Motor neuron (in vitro differentiated cells): ENCODE measurements around the gene GPER1. TPM values are rescaled to one million over a fixed set of nuclear protein-coding genes. Genes with fewer than 3 reads are reported as not detected.
"Not testable (repeated sequence)": the region's sequence is repeated elsewhere in the genome, so short reads cannot be mapped to it uniquely, and the experiment has no call there.

Source experiments
- ATAC-seq, 8 experiments: fragments of 200-7000 bp; cut with Tn5 transposase; replicated peaks in 6 of 8; 2 replicates each; pipeline ENCODE4 v1.8.0; 2021; ENCODE audit warnings: mild to moderate bottlenecking in 8 of 8, moderate library complexity in 8 of 8
- H3K27ac ChIP-seq, 2 donors: fragments of 250-450 bp; sonication (Bioruptor Pico); 2 replicates each; pipeline ENCODE4 v1.9.0; 2021; ENCODE audit warnings: antibody characterized with exemption in 2 of 2, mild to moderate bottlenecking in 2 of 2, moderate library complexity in 1 of 2
- H3K4me1 ChIP-seq, 2 donors: fragments of 250-450 bp; sonication (Bioruptor Pico); replicated peaks in 1 of 2; 2 replicates each; pipeline ENCODE4 v1.6.1; 2021; ENCODE audit warnings: antibody characterized with exemption in 2 of 2, mild to moderate bottlenecking in 2 of 2, moderate library complexity in 1 of 2
- H3K4me3 ChIP-seq, 5 donors: fragments of 250-450 bp; sonication (Bioruptor Pico); 2 replicates each; pipeline ENCODE4 v1.9.0; 2021; ENCODE audit warnings: antibody characterized with exemption in 5 of 5, mild to moderate bottlenecking in 5 of 5, moderate library complexity in 4 of 5
- WGBS, 10 experiments: fragments of 450-650 bp; shearing (Covaris generic); methylation state at CpG; one replicate each; pipeline ENCODE4 v1.0.0; 2022; 5-methylcytosine and 5-hydroxymethylcytosine counted together
- in situ Hi-C, 9 experiments: fragments of 400-800 bp; cut with MboI; loops; one replicate each; pipeline ENCODE4 v1.15.0; 2021; ENCODE audit warnings: low sequenced_read_pairs in 9 of 9, low pct_unique_long_range_greater_than_20kb in 2 of 9; ENCODE audit not compliant: unreplicated experiment in 9 of 9
- total RNA-seq, 8 experiments: library from RNA; unstranded; fragments of 300-600 nt; gene quantifications; 2 replicates each; pipeline versions ENCODE4 v1.2.3 to v1.2.4, GENCODE V29; 2022

Gene GPER1
- total RNA-seq, 8 experiments from 2014 or later, result 0.43 to 3.6 (median 1.1) TPM

- ATAC-seq, in situ Hi-C loops, H3K4me1 ChIP-seq, H3K27ac ChIP-seq, H3K4me3 ChIP-seq: not testable (repeated sequence)
- 86 to 100% (median 93%) methylated on average over 1 to 3 of the region's 44 CpGs; no CpG with 5 or more reads in 7 of the 10 experiments for WGBS, 10 experiments
Measured at GRCh38 chr7:1115171-1116045, 27.5 kb downstream of the GPER1 start.

GRCh38 chr7:1116383-1117008 is 28.6 kb downstream of the GPER1 start:
- ATAC-seq, H3K4me1 ChIP-seq, in situ Hi-C loops, H3K27ac ChIP-seq, H3K4me3 ChIP-seq: not testable (repeated sequence)
- 100% methylated on average over 1 of the region's 49 CpGs; no CpG with 5 or more reads in 9 of the 10 experiments for WGBS, 10 experiments

- no peak overlapping the region for H3K27ac ChIP-seq
- H3K4me1 ChIP-seq, result no peaks in the 10 kb centered on the region
- ATAC-seq, result no peak
- H3K4me3 ChIP-seq, result no peak overlapping the region
- WGBS, 10 experiments, result 80 to 100% (median 100%) methylated on average over 1 to 9 of the region's 38 CpGs; no CpG with 5 or more reads in 5 of the 10 experiments
- in situ Hi-C loops, result no loop called here
Measured at GRCh38 chr7:1117321-1117928, 29.5 kb downstream of the GPER1 start.

- H3K4me3 ChIP-seq, result no peak overlapping the region
- in situ Hi-C loops, result no loop called here
- no peak overlapping the region for H3K27ac ChIP-seq
- ATAC-seq, result no peak
- 81 to 100% (median 93%) methylated on average over 1 to 5 of the region's 5 CpGs; no CpG with 5 or more reads in 2 of the 10 experiments for WGBS, 10 experiments
- H3K4me1 ChIP-seq, result peaks cover 2 to 12% of the 10 kb centered on the region in 2 donors
Measured at GRCh38 chr7:1119201-1119600, 31.3 kb downstream of the GPER1 start.

GRCh38 chr7:1120791-1121190 is 32.9 kb downstream of the GPER1 start:
- 73 to 100% (median 88%) methylated on average over 1 to 17 of the region's 22 CpGs; no CpG with 5 or more reads in 3 of the 10 experiments for WGBS, 10 experiments
- in situ Hi-C loops, result no loop called here
- Histone ChIP-seq H3K27ac (no peak overlapping the region), H3K4me1 (peaks cover 2 to 12% of the 10 kb centered on the region in 2 donors), H3K4me3 (no peak overlapping the region)
- ATAC-seq, result no peak

- WGBS, 10 experiments, result 80 to 100% (median 96%) methylated on average over 1 to 3 of the region's 14 CpGs; no CpG with 5 or more reads in 4 of the 10 experiments
- ATAC-seq, result no peak
- no peak overlapping the region for H3K4me3 ChIP-seq
- in situ Hi-C loops, result no loop called here
- no peak overlapping the region for H3K27ac ChIP-seq
- H3K4me1 ChIP-seq, result peaks cover 2 to 12% of the 10 kb centered on the region in 2 donors
Measured at GRCh38 chr7:1121476-1121875, 33.6 kb downstream of the GPER1 start.

- in situ Hi-C loops, result no loop called here
- H3K4me3 ChIP-seq, result no peak overlapping the region
Measured at GRCh38 chr7:1121886-1122831, 34.2 kb downstream of the GPER1 start.

GRCh38 chr7:1122832-1123501 is 35.1 kb downstream of the GPER1 start:
- ATAC-seq, result peak in 2 of 8 experiments; percentile 7 to 8
- Histone ChIP-seq H3K4me3 (no peak overlapping the region), H3K4me1 (peaks cover 2 to 12% of the 10 kb centered on the region in 2 donors), H3K27ac (peak overlapping the region in 1 of 2 donors; percentile 59)
- in situ Hi-C loops, result no loop called here
- WGBS, 10 experiments, result 60 to 97% (median 81%) methylated on average over 1 to 12 of the region's 31 CpGs; no CpG with 5 or more reads in 4 of the 10 experiments

More at GRCh38 chr7:1121886-1122831, 34.2 kb downstream of the GPER1 start:
- 63 to 81% (median 72%) methylated on average over 2 to 13 of the region's 28 CpGs; no CpG with 5 or more reads in 5 of the 10 experiments for WGBS, 10 experiments
- peaks cover 2 to 12% of the 10 kb centered on the region in 2 donors for H3K4me1 ChIP-seq
- ATAC-seq, result peak in 1 of 8 experiments; percentile 25
- H3K27ac ChIP-seq, result no peak overlapping the region

- Histone ChIP-seq H3K4me3 (no peak overlapping the region), H3K4me1 (peaks cover 2 to 12% of the 10 kb centered on the region in 2 donors), H3K27ac (peak overlapping the region in 1 of 2 donors; percentile 59)
- 13 to 45% (median 35%) methylated on average over 5 to 10 of the region's 17 CpGs; no CpG with 5 or more reads in 5 of the 10 experiments for WGBS, 10 experiments
- in situ Hi-C loops, result no loop called here
- peak; percentile 82 to 96 (median 90) for ATAC-seq
Measured at GRCh38 chr7:1123715-1124114, 35.8 kb downstream of the GPER1 start.

- no peak overlapping the region for H3K27ac ChIP-seq
- in situ Hi-C loops, result no loop called here
- H3K4me3 ChIP-seq, result no peak overlapping the region
- 20 to 100% (median 95%) methylated on average over 1 to 2 of the region's 11 CpGs; no CpG with 5 or more reads in 6 of the 10 experiments for WGBS, 10 experiments
- H3K4me1 ChIP-seq, result peaks cover 2 to 12% of the 10 kb centered on the region in 2 donors
- ATAC-seq, result peak in 7 of 8 experiments; percentile 5 to 53 (median 13)
Measured at GRCh38 chr7:1124164-1124563, 36.3 kb downstream of the GPER1 start.

GRCh38 chr7:1124816-1125602 is 37.1 kb downstream of the GPER1 start:
- Histone ChIP-seq H3K4me3 (no peak overlapping the region), H3K27ac (no peak overlapping the region), H3K4me1 (peaks cover 2 to 12% of the 10 kb centered on the region in 2 donors)
- WGBS, 10 experiments, result 69 to 100% (median 87%) methylated on average over 1 to 11 of the region's 23 CpGs; no CpG with 5 or more reads in 4 of the 10 experiments
- ATAC-seq, result peak in 3 of 8 experiments; percentile 48 to 61 (median 60)
- in situ Hi-C loops, result no loop called here
